NCI-H510A treated with DMSO at 0.1 percent for 48 hours (cell line): ENCODE data around the gene LEKR1.
"Not testable (repeated sequence)": the region's sequence is repeated elsewhere in the genome, so short reads cannot be mapped to it uniquely, and the experiment has no call there.

Experiments used
- DNase-seq: peaks from one replicate; lab custom pipeline; 2025; lab: John Stamatoyannopoulos, UW

LEKR1 gene

DNA sequence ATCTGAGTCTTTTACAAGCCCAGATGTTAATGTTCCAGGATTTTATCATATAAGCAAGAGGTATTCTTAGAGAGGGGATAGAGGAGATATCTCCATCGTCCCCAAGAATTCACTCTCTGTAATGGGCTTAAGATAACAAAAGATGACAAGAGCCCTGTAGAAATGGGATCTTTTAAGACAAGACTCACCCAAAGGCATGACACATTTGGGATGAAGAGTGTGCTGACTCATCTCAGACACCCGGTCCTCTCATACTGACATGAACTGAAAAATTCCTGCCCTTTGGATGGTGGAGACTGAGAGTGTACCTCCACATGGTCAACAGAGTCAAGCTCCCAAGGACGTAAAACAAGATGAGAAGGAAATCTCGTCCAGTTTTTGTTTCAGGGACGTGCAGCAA lies 11.0 kb downstream of the LEKR1 start:
- no peak for DNase-seq

DNA sequence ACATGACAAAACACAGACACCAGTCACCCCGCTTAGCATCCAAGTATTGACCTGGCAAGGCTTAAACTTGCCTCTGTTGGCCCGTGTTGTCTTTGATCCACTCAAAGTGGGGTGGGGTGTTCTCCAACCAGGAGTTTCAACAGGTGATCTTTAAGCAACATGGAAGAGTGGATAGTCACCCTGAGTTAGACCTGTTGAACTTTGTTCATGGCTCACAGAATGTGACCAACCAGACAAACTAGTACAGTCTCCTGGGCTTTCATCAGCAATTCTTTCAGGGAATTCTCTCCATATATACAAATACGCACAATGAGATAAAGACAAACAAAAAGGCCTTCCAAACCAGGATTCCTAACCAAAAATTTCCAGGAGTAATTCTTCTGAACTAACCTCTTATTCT lies 11.9 kb downstream of the LEKR1 start:
- no peak for DNase-seq

DNA sequence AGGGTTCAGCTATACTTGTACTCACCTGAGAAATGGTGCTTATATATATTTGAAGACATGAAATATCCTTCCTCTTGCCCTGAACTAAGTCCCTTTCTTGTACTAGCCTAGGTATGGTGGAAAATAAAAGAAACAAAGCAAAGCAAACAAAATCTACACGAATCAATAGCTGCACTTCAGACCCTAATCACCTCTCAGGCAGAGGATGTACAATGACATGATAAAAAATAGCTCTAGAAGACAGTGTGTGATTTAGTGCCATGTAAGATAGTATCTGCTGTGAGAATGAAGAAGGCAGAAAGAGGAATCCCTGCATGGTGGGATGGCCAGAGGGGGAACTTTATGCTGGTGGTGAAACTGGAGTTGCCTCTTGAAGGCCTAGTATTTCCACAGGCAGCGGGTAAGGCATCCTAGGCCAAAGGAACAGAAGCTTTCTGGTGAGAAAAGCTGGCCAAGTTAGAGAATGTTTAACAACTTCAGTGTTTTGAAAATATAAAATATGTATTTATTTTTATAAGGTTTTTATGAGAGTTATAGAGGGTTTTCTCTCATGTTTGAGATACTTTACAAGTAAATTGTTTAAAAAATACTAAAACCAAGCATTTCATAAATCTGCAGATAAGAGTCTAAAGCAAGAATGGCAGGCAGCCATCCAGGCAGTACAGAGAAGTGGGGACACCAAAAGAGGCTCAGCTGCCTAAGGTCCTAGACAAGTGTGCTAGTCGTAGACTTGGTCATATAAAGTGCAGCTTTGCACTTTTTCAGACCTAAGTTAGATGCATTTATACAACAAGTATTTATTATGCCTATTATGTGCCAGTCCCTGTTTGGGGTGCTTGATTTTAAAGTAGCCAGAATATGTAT lies 14.9 kb downstream of the LEKR1 start:
- DNase-seq: no peak

DNA sequence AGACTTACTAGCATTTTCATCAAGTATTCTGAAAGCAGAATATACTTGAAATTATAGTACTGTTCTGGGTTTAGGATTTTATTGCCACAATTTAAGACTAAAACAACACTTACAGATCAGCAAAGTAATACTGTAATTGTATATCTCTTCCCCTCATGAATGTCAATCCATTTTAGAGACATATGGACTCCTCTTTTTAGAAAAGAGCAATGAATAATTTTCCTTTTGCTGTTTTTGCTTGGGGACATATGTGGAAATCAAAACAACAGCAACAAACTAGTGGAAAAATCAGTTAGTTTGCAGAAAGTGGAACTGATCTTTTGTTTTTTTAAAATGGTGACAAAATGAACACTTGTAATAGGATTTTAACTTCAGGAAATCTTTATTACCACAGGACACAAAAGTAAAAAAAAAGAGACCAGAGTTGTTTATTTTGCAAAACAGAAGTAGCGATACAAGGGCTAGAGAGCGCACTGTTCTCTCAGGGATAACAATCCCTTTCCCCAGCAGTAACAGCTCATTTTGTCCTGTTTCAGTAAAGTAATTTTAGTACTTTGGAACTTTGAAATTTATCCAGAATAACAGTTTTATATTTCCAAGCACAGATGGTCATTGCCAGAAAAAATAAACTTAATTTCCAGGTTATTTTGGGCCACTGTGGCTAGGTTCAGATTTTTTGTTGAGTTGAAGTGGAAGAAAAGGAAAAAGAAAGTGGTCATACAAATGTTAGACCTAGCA lies 17.1 kb downstream of the LEKR1 start:
- no peak for DNase-seq

DNA sequence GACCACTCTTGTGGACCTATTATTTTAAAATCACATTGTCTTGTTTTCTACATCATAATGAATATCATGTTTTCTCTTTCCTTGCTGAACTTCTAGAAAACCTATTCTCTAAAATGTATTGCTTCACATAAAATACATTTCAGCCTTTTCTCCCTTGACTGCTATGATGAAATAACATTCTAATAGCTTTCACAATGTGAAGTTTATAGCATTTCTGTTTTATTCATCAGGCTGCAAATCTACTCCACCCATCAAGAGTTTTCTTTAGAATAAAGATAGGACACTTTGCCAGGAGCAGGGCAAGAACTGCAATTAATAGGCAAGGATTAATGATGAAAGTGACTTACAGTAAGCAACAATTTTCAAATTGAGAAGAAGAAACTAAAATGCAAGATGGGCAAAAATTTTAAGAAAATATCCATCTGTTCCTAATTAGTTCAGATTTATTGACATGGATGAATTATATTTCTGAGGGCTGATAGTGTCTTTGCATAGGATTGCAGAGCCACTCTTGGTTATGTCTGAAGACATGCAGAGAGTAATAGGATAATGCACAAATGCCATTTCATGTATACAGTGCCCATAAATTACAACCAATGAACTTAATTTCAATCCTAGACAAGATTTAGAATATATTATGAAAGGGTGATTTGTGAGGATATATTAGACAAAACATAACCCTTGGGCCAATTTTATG lies 21.7 kb downstream of the LEKR1 start:
- no peak for DNase-seq

DNA sequence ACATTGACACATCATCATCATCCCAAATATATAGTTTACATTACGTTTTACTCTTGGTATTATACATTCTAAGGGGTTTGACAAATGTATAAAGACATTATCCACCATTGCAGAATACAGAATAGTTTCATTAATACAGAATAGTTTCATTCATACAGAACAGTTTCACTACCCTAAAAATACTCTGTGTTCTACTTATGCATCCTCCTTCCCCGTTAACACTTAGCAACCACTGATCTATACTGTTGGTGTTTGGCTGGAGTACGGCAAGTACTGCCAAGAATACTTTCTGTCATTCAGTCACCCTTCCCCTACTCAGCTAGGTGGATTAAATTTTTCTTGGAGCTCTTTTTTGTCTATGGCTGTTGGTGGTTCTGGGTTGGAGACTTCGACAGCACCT lies 33.4 kb downstream of the LEKR1 start:
- DNase-seq: no peak

DNA sequence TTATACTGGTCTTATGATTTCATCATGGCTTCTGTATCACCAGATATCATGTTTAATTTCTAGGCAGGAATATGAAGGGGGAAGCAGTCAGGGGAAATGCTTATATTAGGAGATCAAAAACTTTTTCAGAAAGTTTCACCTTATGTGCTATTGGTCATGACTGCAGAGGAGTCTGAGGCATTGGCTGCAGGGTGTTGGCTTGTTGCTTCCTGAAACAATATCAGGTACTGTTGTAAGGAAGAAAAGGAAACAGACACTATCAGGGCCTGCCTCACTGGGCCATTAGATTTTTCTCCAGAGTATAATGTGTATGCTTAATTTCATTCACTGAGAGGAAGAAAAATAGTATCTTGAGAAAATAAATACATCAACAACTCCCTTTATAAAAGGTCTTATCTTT lies 34.7 kb downstream of the LEKR1 start:
- no peak for DNase-seq

DNA sequence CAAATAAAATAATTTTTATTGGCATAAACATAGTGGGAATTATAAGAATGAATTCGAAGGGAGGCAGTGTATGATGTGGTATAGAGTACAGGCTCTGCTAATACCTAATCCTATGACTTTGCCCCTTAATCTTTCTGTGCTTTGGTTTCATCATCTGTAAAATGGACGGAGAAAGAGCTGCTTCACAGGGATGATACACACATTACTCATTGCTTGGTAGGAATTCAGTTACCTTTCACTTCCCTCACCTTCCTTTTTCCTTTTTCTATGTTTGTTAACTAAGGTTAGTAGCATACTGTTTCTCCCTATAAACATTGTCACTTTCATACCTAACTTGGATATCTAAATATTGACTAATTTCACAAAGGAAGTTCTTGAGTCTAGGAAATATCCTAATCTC lies 36.2 kb downstream of the LEKR1 start:
- no peak for DNase-seq

DNA sequence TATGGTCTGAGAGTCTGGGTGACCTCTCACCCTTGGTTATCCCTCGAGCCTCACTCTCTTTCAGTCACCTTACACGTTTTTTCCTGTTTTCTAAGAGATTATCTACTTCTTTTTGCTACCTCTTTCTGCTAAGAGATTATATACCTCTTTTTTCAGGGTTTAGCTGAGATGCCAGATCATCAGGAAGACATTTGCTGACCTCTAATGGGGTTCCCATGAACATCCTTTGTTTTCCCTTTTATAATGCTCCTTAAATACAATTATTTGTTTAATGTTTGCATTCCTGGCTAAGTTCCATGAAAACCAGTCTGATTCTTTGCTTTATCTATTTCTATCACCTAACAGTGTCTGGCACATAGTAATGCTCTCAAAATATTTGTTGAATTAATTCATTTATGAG lies 39.6 kb downstream of the LEKR1 start:
- no peak for DNase-seq

DNA sequence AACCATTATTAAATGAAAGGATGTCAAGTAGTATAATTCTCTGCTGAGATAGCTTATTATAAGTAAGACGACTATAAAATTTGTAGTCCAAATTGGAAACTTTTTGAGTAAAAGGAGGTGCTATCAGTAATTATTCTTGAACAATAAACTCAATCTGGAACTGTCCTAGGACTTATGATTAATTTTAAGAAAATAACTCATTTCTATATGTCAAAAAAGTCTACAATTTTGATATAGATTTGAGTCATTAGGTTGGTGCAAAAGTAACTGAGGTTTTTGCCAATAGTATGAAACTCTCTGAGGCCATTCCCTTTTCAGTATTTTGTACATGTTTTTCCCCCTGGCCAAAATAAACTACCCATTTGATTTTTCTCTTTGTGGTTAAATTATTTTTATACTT lies 41.0 kb downstream of the LEKR1 start:
- DNase-seq: no peak

DNA sequence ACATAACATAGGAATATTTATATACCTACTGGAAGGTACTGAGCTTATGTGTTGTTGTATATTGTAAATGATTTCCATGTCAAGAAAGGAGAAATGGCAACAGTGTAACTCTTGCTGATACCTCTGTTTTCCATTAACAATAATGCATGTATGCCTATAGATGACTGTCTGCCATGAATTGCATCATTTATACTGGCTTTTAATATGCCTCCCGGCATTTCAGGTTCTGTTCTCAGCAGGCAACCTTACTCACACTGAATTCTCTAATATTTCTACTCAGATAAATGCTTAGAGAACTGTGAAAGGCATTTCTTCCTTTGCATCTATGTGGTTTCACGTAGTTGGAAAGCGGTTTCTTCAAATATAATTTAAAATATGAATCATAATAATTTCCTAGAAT lies 41.8 kb downstream of the LEKR1 start:
- no peak for DNase-seq

DNA sequence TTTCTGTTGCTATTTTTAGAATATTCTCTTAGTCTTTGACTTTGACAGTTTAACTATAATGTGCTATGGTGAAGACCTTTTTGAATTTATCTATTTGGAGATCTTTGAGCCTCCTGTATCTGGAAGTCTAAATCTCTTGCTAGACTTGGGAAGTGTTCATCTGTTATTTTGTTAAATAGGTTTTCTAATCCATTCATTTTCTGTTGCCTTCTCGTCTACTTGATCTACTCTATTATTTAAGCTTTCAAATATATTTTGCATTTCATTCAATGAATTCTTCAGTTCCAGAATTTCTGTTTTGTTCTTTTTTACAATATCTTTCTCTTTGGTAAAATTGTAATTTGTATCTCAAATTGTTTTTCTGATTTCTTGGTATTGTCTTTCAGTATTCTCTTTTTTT lies 47.8 kb downstream of the LEKR1 start:
- DNase-seq: no peak

DNA sequence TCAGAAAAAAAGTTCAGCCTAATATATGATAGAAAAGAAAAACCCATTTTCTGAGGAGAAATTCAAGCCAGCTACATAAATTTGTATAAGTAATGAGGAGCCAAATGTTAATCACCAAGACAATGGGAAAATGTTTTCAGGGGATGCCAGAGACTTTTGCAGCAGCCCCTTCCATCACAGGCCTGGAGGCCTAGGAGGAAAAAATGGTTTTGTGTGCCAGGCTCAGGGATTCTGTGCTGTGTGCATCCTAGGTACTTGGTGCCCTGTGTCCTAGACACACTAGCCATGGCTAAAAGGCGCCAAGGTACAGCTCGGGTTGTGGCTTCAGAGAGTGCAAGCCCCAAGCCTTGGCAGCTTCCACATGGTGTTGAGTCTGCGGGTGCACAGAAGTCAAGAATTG lies 53.3 kb downstream of the LEKR1 start:
- not testable (repeated sequence) for DNase-seq

DNA sequence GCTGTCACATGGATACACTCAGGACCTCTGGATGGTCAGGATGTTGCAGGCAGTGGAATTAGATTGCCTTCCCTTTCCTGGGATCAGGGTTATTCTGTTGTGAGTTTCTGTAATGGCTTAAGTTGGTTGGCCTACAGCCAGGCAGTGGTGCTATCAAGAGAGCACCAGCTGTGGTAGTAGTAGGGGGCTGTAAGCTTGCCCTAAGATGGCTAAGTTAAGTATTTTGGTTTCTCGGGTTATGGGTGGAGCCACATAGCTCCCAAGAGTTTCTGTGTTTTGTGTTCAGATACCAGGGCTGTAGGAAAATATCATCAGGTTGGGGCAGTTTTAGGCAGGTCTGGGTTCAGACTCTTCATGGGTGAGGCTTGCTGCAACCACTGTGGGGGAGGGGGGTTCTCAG lies 59.6 kb downstream of the LEKR1 start:
- no peak for DNase-seq

DNA sequence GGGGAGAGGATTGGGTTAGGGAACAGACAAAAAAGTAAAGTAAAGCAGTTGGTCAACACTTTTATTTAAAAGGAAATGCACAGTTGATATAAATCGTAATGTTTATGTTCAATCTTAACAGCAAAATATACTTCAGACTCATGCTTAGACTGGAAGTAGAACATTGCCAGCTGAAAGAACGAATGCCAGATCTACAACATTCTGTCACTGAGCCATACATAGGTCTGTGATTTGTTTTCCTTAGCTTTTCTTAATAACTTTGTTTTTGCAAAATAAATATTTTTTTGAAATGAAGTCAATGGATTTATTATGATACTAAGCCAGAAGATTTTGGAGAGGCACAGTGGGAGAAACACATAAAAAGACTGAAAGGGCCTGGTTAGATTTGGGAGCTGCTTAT lies 62.0 kb downstream of the LEKR1 start:
- DNase-seq: no peak

DNA sequence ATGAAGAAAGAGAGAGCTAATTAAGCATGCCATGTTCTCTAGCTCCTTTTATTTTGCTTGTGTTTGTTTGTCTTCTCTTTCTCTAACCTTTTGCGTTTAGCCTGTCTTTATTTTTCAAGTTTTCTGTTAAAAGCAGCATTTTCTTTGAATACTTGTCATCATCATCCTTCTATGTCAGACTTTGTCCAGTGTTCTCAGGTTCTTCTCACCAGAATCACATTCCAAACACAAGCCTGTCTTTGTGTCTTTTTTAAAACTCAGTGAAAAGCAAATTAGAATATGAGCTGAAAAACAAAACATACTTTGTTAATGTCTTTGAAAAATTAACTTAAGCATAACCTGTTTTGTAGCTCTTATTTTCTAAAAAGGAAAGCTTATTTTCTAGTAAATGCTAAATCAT lies 62.4 kb downstream of the LEKR1 start:
- no peak for DNase-seq

DNA sequence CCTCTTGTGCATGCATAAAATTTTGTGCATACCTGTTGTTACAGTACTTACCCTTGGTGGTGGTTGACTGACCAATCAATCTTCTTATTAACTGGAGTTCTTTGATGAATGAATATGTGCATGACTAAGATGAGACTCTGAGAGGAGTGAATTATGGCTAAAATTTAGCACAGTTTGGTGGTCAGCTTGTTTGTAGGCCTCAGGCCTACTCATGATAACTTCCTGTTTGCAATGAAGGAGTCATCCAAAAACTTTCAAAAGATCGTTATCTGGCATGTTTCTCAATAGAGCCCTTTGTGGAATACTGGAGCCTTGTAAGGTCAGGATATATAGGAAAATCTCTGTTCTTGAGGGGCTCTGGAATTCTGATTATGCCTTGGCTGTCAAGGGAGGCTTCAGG lies 66.5 kb downstream of the LEKR1 start:
- DNase-seq: no peak

DNA sequence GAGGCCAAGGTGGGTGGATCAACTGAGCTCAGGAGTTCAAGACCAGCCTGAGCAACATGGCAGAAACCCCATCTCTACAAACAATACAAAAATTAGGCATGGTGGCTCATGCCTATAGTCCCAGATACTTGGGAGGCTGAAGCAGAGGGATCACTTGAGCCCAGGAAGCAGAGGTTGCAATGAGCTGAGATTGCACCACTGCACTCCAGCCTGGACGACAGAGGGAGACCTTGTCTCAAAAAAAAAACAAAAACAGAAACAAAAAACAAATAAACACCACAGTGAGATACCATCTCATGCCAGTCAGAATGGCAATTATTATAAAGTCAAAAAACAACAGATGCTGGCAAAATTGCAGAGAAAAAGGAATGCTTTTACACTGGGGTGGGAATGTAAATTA lies 69.2 kb downstream of the LEKR1 start:
- not testable (repeated sequence) for DNase-seq

DNA sequence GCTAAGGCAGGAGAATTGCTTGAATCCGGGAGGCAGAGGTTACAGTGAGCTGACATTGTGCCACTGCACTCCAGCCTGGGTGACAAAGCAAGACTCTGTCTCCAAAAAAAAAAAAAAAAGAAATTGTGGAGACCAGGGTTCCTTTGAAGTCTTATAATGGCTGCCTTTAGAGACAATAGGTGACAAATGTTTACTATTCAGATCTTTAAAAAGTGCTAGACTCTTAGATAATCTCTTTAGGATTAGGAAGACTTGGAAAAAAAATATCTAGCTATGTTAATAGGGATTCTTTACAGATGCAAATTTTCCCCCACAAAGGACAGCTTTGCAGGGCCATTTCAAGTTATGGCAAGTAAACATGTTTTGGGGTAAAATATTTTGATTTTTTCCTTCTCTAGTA lies 71.7 kb downstream of the LEKR1 start:
- DNase-seq: not testable (repeated sequence)

DNA sequence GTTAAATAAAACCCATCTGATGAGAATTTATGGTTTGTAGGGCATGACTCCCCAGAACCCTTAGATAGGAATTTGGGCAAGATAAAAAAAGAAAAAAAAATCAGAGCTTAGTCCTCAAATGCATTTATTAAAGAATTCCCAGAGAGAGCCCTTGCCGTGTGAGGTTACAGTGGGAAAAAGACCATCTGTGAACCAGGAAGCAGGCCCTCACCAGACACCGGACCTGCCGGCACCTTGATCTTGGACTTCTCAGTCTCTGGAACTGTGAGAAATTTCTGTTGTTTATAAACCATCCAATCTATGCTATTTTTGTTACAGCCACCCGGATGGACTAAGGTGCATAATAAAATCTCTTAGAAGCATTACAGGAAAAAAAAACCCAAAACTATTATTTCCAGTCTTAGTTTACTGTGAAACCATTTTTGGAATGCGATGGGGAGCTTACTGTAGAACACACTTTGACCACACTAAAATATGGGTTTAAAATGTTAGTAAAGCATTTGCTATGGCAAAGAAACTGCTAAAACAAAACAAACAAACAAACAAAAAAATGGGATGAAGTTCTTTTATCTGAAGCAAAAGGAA lies 72.2 kb downstream of the LEKR1 start:
- DNase-seq: no peak

DNA sequence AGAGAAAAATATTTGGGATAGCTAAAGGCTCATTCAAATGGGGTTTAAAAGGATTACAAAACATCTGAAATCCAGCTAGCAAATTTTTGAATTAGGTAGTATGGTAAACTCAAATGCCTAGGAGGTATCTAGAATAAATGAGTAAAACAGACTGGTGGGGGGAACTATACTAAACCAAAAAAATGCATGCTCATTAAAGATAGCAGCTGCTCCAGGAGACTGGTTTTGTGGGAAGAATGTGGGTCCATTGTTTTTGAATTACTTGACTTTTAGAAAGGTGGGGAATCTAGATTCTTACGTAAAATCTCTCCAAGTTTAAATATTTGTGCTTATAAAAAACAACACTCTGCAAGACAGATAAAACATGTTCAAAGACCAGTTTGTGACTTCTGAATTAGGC lies 73.8 kb downstream of the LEKR1 start:
- DNase-seq: no peak

DNA sequence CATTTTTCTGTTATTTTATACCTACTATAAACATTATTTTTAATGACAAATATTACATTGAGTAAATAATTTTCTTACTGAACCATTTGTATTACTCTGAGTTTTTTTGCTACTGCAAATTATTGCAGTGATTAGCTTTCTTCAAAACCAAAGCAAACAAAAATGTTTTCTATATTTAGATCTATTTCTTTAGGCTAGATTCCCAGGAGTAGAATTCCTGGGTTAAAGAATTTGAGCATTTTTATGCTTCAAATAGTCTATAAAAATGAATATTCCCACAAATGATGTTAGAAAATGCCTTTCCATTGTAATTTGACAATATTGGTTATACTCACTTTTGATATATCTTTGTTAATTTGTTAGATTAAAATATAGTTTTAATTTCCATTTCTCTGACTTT lies 76.8 kb downstream of the LEKR1 start:
- no peak for DNase-seq

DNA sequence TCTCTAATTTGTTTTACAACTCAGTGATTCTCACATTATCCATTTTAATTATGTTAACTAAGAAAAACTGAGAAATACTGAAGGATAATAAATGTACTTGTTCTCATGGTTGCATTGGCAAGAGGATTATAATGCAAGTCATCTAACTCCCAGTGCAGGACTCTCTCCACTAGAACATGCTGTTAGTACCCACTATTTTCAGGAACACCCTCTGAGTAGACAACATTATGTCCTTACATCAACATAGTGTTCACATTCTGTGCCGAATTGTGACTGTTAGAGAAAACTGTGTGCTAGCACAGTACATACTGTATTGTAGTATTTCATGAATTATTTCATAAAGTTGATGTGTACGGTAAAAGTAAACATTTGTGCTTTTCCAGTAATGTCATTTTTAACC lies 80.1 kb downstream of the LEKR1 start:
- no peak for DNase-seq
